ENCODE data around the gene METTL26.

GRCh38 chr16:620700-621525 lies 15.2 kb downstream of the METTL26 start:
- TF ChIP-seq POLR2A (IDR thresholded peaks at IDR 0.05; ENCODE audit: low read depth, low read length) (no peak), POLR2AphosphoS5 (IDR thresholded peaks at IDR 0.05; ENCODE audit: low read depth, low read length) (no peak), TAF1 (IDR thresholded peaks at IDR 0.05; ENCODE audit: low read depth, low read length) (no peak), SPI1 (IDR thresholded peaks at IDR 0.05; ENCODE audit: low read depth, low read length) (no peak), POU2F2 (IDR thresholded peaks at IDR 0.05; ENCODE audit: low read depth, low read length) (no peak), PAX5 (IDR thresholded peaks at IDR 0.05; ENCODE audit: insufficient read depth, low read length, severe bottlenecking) (no peak)

Data from GM12891 (cell line).